Breast epithelium (tissue), 3 donors: ENCODE results near the gene DYSF.

Source experiments
- CTCF ChIP-seq, 3 donors: fragments of 450-650 bp; IDR thresholded peaks; one replicate each; pipeline ENCODE4 v1.5.1; 2016 to 2017; ENCODE audit warnings: antibody characterized with exemption in 3 of 3, mild to moderate bottlenecking in 3 of 3, moderate library complexity in 3 of 3
- POLR2AphosphoS5 ChIP-seq, 3 donors: sonication (generic); formaldehyde crosslinking; IDR thresholded peaks; one replicate each; pipeline ENCODE4 v1.6.1; 2017; ENCODE audit warnings: antibody characterized with exemption in 3 of 3

DNA sequence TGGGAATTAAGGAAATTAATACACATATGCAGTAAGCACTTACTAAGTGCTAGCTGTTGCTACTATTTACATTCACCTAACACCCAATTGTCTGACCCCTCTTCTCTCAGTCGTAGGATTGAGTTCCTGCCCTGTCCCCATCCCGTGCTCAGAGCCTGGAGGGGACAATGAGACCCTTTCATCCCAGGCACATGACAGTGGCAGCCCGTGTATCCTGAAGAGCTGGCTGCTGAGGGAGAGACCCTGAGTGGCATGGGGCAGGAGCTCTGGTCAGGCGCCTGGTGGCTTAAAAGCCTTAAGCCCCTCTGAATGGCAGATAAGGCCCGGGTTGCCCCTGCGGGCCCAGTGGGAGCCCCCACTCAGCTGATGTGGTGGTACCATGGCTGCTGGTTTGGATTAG lies 99.0 kb downstream of the DYSF start:
- no peak for TF ChIP-seq CTCF (IDR thresholded peaks at IDR 0.05)
- no peak for TF ChIP-seq POLR2AphosphoS5 (IDR thresholded peaks at IDR 0.05)
